HG03460 (cell line): Measurements from ENCODE around the gene EFL1.
"Not testable (repeated sequence)": the region's sequence is repeated elsewhere in the genome, so short reads cannot be mapped to it uniquely, and the experiment has no call there.

Source experiments
- ATAC-seq: cut with Tn5 transposase; IDR thresholded peaks from one replicate; pipeline ENCODE4 v1.9.1; 2021; ENCODE audit not compliant: unreplicated experiment

EFL1 gene

GRCh38 chr15:82282386-82282785 lies 19.9 kb upstream of the EFL1 start:
- not testable (repeated sequence) for ATAC-seq

- not testable (repeated sequence) for ATAC-seq
Observed at GRCh38 chr15:82281276-82281675, 18.7 kb upstream of the EFL1 start.

GRCh38 chr15:82275410-82275809 lies 12.9 kb upstream of the EFL1 start:
- ATAC-seq = no peak

GRCh38 chr15:82272154-82272553 lies 9.6 kb upstream of the EFL1 start:
- no peak for ATAC-seq

- not testable (repeated sequence) for ATAC-seq
Observed at GRCh38 chr15:82268454-82268853, 5.9 kb upstream of the EFL1 start.

- not testable (repeated sequence) for ATAC-seq
Observed at GRCh38 chr15:82267137-82267536, 4.6 kb upstream of the EFL1 start.

GRCh38 chr15:82263350-82263749 lies 816 bp upstream of the EFL1 start:
- no peak for ATAC-seq

GRCh38 chr15:82261566-82262421 lies 740 bp downstream of the EFL1 start:
- peak; percentile 24 for ATAC-seq

GRCh38 chr15:82248261-82248660 lies 14.3 kb downstream of the EFL1 start:
- ATAC-seq = not testable (repeated sequence)

- not testable (repeated sequence) for ATAC-seq
Observed at GRCh38 chr15:82245956-82246355, 16.6 kb downstream of the EFL1 start.

GRCh38 chr15:82243644-82244043 lies 18.9 kb downstream of the EFL1 start:
- not testable (repeated sequence) for ATAC-seq

GRCh38 chr15:82241836-82242499 lies 20.6 kb downstream of the EFL1 start:
- ATAC-seq = not testable (repeated sequence)

- ATAC-seq = no peak
Observed at GRCh38 chr15:82239685-82240391, 22.7 kb downstream of the EFL1 start.

- not testable (repeated sequence) for ATAC-seq
Observed at GRCh38 chr15:82237944-82238534, 24.5 kb downstream of the EFL1 start.

GRCh38 chr15:82231842-82232241 lies 30.7 kb downstream of the EFL1 start:
- no peak for ATAC-seq

- no peak for ATAC-seq
Observed at GRCh38 chr15:82231233-82231632, 31.3 kb downstream of the EFL1 start.

GRCh38 chr15:82228750-82229149 lies 33.8 kb downstream of the EFL1 start:
- no peak for ATAC-seq

- ATAC-seq = not testable (repeated sequence)
Observed at GRCh38 chr15:82221535-82221934, 41.0 kb downstream of the EFL1 start.

- not testable (repeated sequence) for ATAC-seq
Observed at GRCh38 chr15:82216092-82216491, 46.4 kb downstream of the EFL1 start.

- ATAC-seq = not testable (repeated sequence)
Observed at GRCh38 chr15:82212201-82212600, 50.3 kb downstream of the EFL1 start.

GRCh38 chr15:82210066-82210597 lies 52.4 kb downstream of the EFL1 start:
- ATAC-seq = not testable (repeated sequence)
